ENCODE measurements around the gene APH1B. TPM values are rescaled to one million over a fixed set of nuclear protein-coding genes. Genes with fewer than 3 reads are reported as not detected.
A peak's percentile ranks its signal among the peaks of the same experiment; 100 is the strongest.

Gene APH1B
- total and polyA plus RNA-seq, 9 of the 15 experiments (the other 6 are each of a cell fraction or from before 2014, with no cell fraction given), result 5.1 to 9.7 (median 7.0) TPM

DNA sequence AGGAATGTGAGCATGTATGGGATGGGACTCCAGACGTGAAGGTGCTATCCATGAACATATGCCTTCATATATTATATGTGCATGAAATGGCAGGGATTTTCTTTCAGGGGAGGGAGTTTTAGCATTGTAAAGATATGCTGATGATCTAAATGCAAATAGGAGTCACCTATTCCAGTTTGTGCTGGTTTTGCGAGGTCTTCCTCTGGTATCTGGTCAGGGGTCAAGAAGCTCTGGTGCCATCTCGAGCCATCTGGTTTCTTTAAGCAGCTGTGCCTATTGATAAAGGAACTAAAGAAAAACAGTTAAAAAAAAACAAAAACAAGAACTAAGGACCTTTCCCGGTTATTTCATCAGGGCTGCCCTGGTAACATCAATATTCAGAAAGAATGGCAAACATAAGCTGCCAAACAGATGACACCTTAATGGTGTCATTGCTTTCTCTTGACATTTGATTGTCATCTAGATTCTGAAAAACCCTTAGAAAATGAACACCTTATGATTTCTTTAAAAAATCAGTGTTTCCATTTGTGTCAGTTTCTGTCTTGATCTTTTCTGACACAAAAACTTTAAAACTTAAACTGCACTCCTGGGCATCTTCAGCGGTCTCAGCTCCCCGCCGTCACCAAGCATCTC is 22.7 kb downstream of the APH1B start (continued):
- no peak for TF ChIP-seq ZFP30 (CRISPR knock-in tag; IDR thresholded peaks at IDR 0.05; ENCODE audit: borderline replicate concordance)
- no peak for TF ChIP-seq ZNF274 (IDR thresholded peaks at IDR 0.05; ENCODE audit: borderline replicate concordance, low read depth, low read length)
- no peak for TF ChIP-seq OTX1 (CRISPR knock-in tag; IDR thresholded peaks at IDR 0.05)
- TF ChIP-seq FIP1L1 (IDR thresholded peaks at IDR 0.05; ENCODE audit: low read depth, low read length, poor library complexity, severe bottlenecking), result no peak
- no peak for TF ChIP-seq CBX8 (IDR thresholded peaks at IDR 0.05; ENCODE audit: borderline replicate concordance, extremely low read depth, low read depth, low read length, poor library complexity, severe bottlenecking)
- TF ChIP-seq, protein P1, sequence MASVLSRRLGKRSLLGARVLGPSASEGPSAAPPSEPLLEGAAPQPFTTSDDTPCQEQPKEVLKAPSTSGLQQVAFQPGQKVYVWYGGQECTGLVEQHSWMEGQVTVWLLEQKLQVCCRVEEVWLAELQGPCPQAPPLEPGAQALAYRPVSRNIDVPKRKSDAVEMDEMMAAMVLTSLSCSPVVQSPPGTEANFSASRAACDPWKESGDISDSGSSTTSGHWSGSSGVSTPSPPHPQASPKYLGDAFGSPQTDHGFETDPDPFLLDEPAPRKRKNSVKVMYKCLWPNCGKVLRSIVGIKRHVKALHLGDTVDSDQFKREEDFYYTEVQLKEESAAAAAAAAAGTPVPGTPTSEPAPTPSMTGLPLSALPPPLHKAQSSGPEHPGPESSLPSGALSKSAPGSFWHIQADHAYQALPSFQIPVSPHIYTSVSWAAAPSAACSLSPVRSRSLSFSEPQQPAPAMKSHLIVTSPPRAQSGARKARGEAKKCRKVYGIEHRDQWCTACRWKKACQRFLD (CRISPR knock-in tag; IDR thresholded peaks at IDR 0.05), result no peak
- TF ChIP-seq CREB3L1 (IDR thresholded peaks at IDR 0.05; ENCODE audit: borderline replicate concordance, low read depth), result no peak
- no peak for TF ChIP-seq ZZZ3 (IDR thresholded peaks at IDR 0.05)
- peak; percentile 82 for TF ChIP-seq EP300 (IDR thresholded peaks at IDR 0.05; ENCODE audit: low read length)
- TF ChIP-seq, protein P2, sequence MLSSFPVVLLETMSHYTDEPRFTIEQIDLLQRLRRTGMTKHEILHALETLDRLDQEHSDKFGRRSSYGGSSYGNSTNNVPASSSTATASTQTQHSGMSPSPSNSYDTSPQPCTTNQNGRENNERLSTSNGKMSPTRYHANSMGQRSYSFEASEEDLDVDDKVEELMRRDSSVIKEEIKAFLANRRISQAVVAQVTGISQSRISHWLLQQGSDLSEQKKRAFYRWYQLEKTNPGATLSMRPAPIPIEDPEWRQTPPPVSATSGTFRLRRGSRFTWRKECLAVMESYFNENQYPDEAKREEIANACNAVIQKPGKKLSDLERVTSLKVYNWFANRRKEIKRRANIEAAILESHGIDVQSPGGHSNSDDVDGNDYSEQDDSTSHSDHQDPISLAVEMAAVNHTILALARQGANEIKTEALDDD (IDR thresholded peaks at IDR 0.05), result no peak
- TF ChIP-seq RBBP5 (IDR thresholded peaks at IDR 0.05; ENCODE audit: borderline replicate concordance, insufficient read depth, low read length, poor library complexity, severe bottlenecking), result no peak
- peak; percentile 60 for TF ChIP-seq PML (IDR thresholded peaks at IDR 0.05; ENCODE audit: low read length)
- TF ChIP-seq NR2C2 (CRISPR knock-in tag; IDR thresholded peaks at IDR 0.05), result no peak
- peak; percentile 15; the same call in 1 of the 2 replicates for TF ChIP-seq NR2C2 (tag; IDR thresholded peaks at IDR 0.05)
- TF ChIP-seq BCOR (IDR thresholded peaks at IDR 0.05), result peak; percentile 50; the same call in 1 of the 2 replicates
- no peak for TF ChIP-seq KHSRP (IDR thresholded peaks at IDR 0.05)
- TF ChIP-seq SREBF1 (IDR thresholded peaks at IDR 0.05; ENCODE audit: borderline replicate concordance, low read depth, low read length), result no peak
- no peak for TF ChIP-seq CHD4 (IDR thresholded peaks at IDR 0.05; ENCODE audit: insufficient read depth, insufficient replicate concordance, low read depth, low read length, poor library complexity, severe bottlenecking)
- TF ChIP-seq, protein P3, sequence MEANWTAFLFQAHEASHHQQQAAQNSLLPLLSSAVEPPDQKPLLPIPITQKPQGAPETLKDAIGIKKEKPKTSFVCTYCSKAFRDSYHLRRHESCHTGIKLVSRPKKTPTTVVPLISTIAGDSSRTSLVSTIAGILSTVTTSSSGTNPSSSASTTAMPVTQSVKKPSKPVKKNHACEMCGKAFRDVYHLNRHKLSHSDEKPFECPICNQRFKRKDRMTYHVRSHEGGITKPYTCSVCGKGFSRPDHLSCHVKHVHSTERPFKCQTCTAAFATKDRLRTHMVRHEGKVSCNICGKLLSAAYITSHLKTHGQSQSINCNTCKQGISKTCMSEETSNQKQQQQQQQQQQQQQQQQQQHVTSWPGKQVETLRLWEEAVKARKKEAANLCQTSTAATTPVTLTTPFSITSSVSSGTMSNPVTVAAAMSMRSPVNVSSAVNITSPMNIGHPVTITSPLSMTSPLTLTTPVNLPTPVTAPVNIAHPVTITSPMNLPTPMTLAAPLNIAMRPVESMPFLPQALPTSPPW (CRISPR knock-in tag; IDR thresholded peaks at IDR 0.05), result no peak
- no peak for TF ChIP-seq MXD1 (CRISPR knock-in tag; IDR thresholded peaks at IDR 0.05; ENCODE audit: borderline replicate concordance, poor library complexity, severe bottlenecking)
- peak; percentile 86 for TF ChIP-seq TCF3 (CRISPR knock-in tag; IDR thresholded peaks at IDR 0.05)
